NOMO-1 treated with DMSO at 0.1 percent for 48 hours (cell line): ENCODE measurements around the gene SMIM3.
"Not testable (repeated sequence)": the region's sequence is repeated elsewhere in the genome, so short reads cannot be mapped to it uniquely, and the experiment has no call there.

Experiments used
- DNase-seq: peaks from one replicate; lab custom pipeline; 2025; ENCODE audit not compliant: unreplicated experiment; lab: John Stamatoyannopoulos, UW

Gene SMIM3

GRCh38 chr5:150778517-150779396 lies at the start of gene SMIM3:
TSS of gene SMIM3 (plus strand) at chr5:150778757. CDS start at chr5:150795441, 16,684 bp downstream.
- DNase-seq = peak; percentile 72

- no peak for DNase-seq
Measured at GRCh38 chr5:150729859-150730258, 48.7 kb upstream of the SMIM3 start.

DNA sequence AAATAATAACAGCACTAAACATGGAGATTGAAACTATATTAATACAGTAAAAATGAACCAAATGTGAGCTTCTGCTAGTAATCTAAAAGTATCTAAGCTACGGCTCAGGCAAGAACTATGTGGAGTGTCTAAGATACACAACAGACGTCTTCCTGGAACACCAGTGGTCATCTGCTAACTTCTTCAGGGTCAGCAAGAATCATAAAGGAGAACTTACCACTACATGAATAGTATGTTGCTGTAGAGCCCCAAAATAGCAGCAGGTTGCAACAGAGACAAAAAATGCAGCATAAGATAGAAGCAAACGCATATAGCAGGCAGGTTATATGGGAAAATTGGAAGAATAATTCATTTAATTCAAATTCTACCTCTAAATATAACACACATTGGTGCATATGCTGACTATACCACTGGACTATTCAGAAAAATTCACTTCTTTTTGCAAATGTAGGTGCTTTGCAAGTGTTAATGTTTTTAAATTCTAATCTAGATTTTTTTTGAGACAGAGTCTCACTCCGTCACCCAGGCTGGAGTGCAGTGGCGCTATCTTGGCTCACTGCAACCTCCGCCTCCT lies 46.8 kb upstream of the SMIM3 start:
- DNase-seq = no peak

DNA sequence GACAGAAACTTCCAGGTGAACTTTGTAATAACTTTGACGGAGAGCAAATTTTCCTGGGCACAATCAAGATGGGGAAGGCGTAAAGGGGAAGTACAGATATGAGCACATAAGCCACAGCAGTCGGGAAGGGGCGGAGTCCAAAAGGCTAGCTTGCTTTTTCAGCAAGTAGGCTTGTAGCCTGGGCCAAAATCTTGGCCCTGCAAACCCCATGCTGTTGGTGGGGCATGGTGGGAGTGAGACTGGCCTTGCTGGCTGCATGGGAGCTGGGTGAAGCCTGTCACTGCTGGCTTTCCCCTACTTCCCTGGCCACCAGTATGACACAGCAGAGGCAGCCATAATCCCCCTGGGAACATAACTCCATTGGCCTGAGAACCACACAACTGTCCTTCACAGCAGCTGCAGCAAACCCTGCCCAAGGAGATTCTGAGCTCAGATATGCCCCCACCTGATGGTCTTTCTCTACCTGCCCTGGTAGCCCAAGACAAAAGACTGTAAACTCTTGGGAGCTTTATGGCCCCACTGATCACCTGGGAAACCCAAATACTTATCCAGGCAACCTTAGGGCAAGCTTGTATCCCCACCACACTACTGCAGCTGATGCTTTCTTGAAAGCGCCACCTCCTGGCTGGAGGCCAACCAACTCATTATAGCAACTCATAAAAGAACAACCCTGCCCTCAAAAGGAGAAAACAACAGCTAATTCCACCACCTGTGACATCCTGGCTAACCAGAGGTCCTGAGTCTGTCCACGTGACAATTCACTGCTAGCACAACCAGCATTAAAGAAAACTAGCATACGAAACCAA lies 43.8 kb upstream of the SMIM3 start:
- DNase-seq = peak; percentile 92

GRCh38 chr5:150738862-150739261 lies 39.7 kb upstream of the SMIM3 start:
- no peak for DNase-seq

DNA sequence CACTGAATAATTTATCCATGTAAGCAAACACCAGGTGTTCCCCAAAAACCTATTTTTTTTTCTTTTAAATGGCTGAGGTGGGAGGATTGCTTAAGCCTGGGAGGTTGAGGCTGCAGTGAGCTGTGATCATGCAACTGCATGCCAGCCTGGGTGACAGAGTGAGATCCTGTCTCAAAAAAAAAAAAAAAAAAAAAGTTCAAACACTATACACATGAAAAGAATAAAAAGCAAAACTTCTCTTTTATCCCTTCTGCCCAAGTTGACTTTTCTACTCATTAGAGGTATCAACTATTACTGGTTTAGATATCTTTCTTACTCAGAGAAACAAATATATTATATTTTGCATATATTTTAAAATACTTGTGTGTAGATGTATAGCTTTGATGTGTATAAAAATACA lies 37.6 kb upstream of the SMIM3 start:
- no peak for DNase-seq

- not testable (repeated sequence) for DNase-seq
Measured at GRCh38 chr5:150742455-150743141, 36.0 kb upstream of the SMIM3 start.

DNA sequence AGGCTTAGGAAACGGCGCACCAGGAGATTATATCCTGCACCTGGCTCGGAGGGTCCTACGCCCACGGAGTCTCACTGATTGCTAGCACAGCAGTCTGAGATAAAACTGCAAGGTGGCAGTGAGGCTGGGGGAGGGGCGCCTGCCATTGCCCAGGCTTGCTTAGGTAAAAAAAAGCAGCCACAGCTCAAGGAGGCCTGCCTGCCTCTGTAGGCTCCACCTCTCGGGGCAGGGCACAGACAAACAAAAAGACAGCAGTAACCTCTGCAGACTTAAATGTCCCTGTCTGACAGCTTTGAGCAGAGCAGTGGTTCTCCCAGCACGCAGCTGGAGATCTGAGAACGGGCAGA lies 35.4 kb upstream of the SMIM3 start:
- DNase-seq = not testable (repeated sequence)

- DNase-seq = no peak
Measured at GRCh38 chr5:150750469-150750868, 28.1 kb upstream of the SMIM3 start.

DNA sequence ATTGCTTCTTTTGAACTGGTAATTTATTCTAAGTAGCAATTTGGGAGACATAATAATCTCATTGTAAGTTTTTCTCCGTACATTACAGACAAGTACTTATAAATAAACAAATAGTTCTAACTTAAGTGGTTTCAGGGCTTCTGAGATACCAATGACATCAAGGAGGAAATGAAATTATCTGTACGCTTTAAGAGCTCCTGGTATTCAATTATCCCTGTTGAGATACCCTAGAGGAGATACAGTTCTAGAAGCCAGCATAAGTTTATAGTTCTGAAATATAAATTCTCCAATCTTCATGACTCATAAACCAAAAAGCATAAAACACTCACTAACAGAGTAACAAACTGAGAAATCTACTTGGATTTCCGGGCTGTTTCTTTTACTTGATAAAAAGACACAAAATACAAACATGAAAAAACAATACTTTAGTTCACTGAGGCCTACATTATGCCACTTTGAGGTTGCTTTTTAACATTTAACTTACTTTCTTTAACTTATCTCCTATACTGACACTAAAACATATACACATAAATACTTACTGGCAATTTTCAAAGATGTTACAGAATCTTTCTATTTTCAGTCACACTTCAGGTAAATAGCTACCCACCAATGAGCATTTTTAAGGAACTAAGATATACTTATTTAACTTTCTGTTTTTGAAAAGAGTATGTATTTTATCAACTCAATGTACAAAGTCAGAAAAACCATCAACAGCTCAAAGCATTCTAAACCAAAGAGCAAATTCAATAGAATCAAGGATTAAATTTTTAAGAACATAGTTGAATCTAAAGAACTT lies 27.3 kb upstream of the SMIM3 start:
- DNase-seq = no peak

DNA sequence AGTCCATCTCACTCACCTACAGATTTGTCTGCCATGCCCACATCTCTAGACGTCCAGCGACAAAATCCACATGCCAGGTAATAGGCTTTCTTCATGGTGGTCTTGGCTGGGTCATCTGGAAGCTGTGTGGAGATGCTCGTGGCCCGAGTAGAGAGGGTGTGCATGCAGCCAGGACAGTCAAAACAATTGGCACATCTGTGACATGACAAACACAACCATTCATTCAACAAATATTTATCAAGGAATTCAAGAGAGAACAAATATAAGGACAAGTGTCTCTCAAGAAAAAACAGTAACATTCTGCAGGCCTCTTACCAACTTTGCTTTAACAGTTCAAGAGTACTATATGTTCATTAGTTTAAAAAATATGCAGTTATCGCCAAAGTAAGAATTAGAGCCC lies 25.1 kb upstream of the SMIM3 start:
- no peak for DNase-seq

DNA sequence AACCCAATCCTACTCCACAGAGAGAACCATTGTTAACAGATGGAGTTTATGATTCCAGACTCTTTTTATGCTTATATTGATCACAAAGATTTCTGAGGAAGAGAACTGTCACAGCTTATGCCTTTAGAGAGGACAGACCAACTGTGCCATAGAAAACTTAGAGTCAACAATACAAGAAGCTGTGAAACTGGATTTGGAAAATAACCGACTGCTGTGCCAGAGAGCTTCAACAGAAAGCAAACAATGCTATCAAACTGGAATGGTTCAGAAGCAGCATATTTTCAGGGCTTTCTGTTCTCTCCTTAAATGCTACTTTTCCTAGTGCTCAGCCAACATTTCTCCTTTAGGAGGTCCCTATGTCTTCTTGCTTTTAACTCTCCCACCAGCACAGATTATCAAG lies 24.7 kb upstream of the SMIM3 start:
- no peak for DNase-seq

DNA sequence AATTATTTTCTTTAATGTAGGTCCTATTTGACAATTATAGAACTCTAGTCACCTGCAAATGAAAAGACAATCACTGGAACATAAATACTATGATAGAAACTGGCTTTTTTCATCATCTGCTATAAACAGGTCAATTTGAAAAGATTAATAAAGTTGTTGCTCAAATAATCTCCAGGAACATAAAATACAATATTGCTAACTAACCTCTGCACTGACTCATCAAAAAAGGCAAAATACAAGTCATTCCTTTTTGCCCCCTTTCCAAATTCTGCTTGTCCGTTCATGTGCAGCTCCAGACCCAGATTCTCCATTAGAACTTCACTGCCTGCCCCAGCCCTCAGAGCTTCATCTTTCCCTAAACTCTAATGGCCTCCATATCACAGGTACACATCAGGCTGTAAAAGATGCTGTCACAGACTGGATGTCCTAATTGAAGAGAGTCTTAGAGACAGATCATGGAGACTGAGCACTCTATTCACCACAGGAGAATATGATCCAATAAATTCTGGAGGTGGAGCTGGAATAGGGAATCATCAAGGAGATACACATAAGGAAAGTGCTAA lies 21.4 kb upstream of the SMIM3 start:
- DNase-seq = no peak

DNA sequence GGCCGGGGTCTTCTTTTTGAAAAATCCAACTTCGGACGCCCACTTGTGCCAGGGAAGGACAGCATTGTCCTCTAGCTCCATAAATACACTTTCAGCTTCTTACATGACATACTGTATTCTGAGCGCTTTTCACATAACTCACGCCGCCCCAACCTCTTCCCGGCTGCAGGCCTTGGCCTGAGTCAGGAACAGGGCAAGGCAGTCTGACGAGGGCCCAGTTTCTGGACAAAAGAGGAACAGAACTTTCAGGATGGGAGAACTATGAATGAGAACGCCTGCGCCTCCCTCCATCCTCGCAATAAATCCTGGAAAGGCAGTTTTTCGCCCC lies 20.4 kb upstream of the SMIM3 start:
- DNase-seq = no peak

GRCh38 chr5:150758531-150759333 lies 19.8 kb upstream of the SMIM3 start, which contains the start of gene DCTN4:
TSS of gene DCTN4 (minus strand) at chr5:150759017. CDS start at chr5:150758993, 24 bp downstream.
- peak; percentile 99 for DNase-seq

DNA sequence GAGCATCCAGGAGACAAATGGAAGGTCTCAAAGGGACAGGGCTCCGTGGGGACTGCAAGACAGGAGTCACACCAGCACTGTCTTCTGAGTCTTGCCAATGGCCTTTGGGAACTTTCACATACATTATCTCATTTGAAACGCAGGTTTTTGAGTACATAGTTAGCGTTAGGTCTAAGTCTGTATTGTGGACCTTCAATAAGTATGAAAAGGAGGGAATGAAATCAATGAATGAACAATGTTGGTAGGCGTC lies 19.3 kb upstream of the SMIM3 start:
- no peak for DNase-seq

DNA sequence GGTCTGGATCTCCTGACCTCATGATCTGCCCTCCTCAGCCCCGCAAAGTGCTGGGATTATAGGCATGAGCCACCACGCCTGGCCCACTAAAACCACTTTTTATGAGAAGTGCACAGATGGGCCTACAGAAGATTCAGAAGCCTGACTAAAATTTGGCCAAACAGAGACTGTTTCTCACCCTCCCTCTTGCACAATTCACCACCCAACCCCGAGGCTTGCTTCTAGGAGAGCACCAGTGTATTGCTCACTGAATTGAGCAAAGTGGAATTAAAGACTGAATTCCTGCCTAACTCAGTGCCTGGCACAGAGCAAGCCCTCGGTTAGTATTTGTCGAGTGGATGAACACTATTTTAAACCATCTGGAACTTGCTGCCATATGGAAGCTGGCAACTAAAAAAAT lies 16.3 kb upstream of the SMIM3 start:
- DNase-seq = peak; percentile 80

- peak; percentile 98 for DNase-seq
Measured at GRCh38 chr5:150763023-150763769, 15.4 kb upstream of the SMIM3 start.

- peak; percentile 96 for DNase-seq
Measured at GRCh38 chr5:150764530-150764929, 14.0 kb upstream of the SMIM3 start.
